H9 (cell line): ENCODE data around the gene CYSLTR2. TPM values are rescaled to one million over a fixed set of nuclear protein-coding genes. Genes with fewer than 3 reads are reported as not detected.

Experiments
- DNase-seq: peaks from one replicate; pipeline ENCODE4 v3.0.0-alpha.2; 2017
- H2AFZ ChIP-seq: one replicate; pipeline ENCODE4 v1.6.1; 2013; ENCODE audit warnings: mild to moderate bottlenecking, low read length, control low read depth, moderate library complexity
- H2AK5ac ChIP-seq: 2 replicates; pipeline ENCODE4 v1.6.1; 2013; ENCODE audit warnings: low read length, control low read depth, mixed read lengths; ENCODE audit not compliant: insufficient read length
- H2BK120ac ChIP-seq: one replicate; pipeline ENCODE4 v1.6.1; 2013; ENCODE audit warnings: low read depth, mild to moderate bottlenecking, low read length, control low read depth, inconsistent platforms; ENCODE audit not compliant: poor library complexity, severe bottlenecking
- H2BK12ac ChIP-seq: 2 replicates; pipeline ENCODE4 v1.6.1; 2013; ENCODE audit warnings: low read length, control low read depth, mixed read lengths, low read depth; ENCODE audit not compliant: insufficient read length
- H2BK15ac ChIP-seq: 2 replicates; pipeline ENCODE4 v1.6.1; 2013; ENCODE audit warnings: low read depth, low read length, control low read depth
- H2BK20ac ChIP-seq: one replicate; pipeline ENCODE4 v1.6.1; 2013; ENCODE audit warnings: low read depth, mild to moderate bottlenecking, low read length, control low read depth, inconsistent platforms; ENCODE audit not compliant: poor library complexity, severe bottlenecking
- H2BK5ac ChIP-seq: 2 replicates; pipeline ENCODE4 v1.6.1; 2013; ENCODE audit warnings: low read length, control low read depth, mixed read lengths; ENCODE audit not compliant: insufficient read length
- H3K14ac ChIP-seq: 2 replicates; pipeline ENCODE4 v1.6.1; 2013; ENCODE audit warnings: low read length, control low read depth; ENCODE audit not compliant: insufficient read depth
- H3K18ac ChIP-seq: 2 replicates; pipeline ENCODE4 v1.6.1; 2013; ENCODE audit warnings: low read depth, mild to moderate bottlenecking, mixed read lengths, low read length, control low read depth; ENCODE audit not compliant: insufficient read length
- H3K23ac ChIP-seq: 2 replicates; pipeline ENCODE4 v1.6.1; 2013; ENCODE audit warnings: low read length, control low read depth, mixed read lengths, low read depth; ENCODE audit not compliant: insufficient read length
- H3K23me2 ChIP-seq: 2 replicates; pipeline ENCODE4 v1.6.1; 2013; ENCODE audit warnings: low read depth, mild to moderate bottlenecking, mixed read lengths, low read length, control low read depth; ENCODE audit not compliant: insufficient read length, poor library complexity, severe bottlenecking
- H3K27ac ChIP-seq: 2 replicates; pipeline ENCODE4 v1.5.1; 2013; ENCODE audit warnings: low read length, control low read depth, mixed read lengths, low read depth; ENCODE audit not compliant: insufficient read length
- H3K27me3 ChIP-seq: 2 replicates; pipeline ENCODE4 v1.6.1; 2013; ENCODE audit warnings: low read length, control low read depth, inconsistent platforms; ENCODE audit not compliant: insufficient read depth
- H3K4ac ChIP-seq: 2 replicates; pipeline ENCODE4 v1.6.1; 2013; ENCODE audit warnings: low read depth, mild to moderate bottlenecking, control low read depth, inconsistent platforms, low read length, moderate library complexity
- H3K4me1 ChIP-seq: 2 replicates; pipeline ENCODE4 v1.6.1; 2013; ENCODE audit warnings: low read length, control low read depth, inconsistent platforms; ENCODE audit not compliant: insufficient read depth
- H3K4me2 ChIP-seq: 2 replicates; pipeline ENCODE4 v1.6.1; 2013; ENCODE audit warnings: low read length, control low read depth, mixed read lengths; ENCODE audit not compliant: insufficient read length, insufficient read depth
- H3K56ac ChIP-seq: 2 replicates; pipeline ENCODE4 v1.6.1; 2013; ENCODE audit warnings: low read depth, mild to moderate bottlenecking, mixed read lengths, low read length, control low read depth; ENCODE audit not compliant: insufficient read length
- H3K79me1 ChIP-seq: 2 replicates; pipeline ENCODE4 v1.6.1; 2013; ENCODE audit warnings: low read depth, mild to moderate bottlenecking, moderate library complexity, low read length, control low read depth, inconsistent platforms; ENCODE audit not compliant: insufficient read depth, poor library complexity, severe bottlenecking
- H3K79me2 ChIP-seq: 2 replicates; pipeline ENCODE4 v1.6.1; 2013; ENCODE audit warnings: low read length, control low read depth, inconsistent platforms; ENCODE audit not compliant: insufficient read depth
- H3K9ac ChIP-seq: 2 replicates; pipeline ENCODE4 v1.6.1; 2013; ENCODE audit warnings: low read length, control low read depth, mixed read lengths; ENCODE audit not compliant: insufficient read length; ENCODE audit errors: extremely low read depth
- H3K9me3 ChIP-seq: one replicate; pipeline ENCODE4 v1.6.1; 2013; ENCODE audit warnings: low read depth, low read length, inconsistent platforms; ENCODE audit not compliant: control insufficient read depth
- H3T11ph ChIP-seq: one replicate; pipeline ENCODE4 v1.6.1; 2013; ENCODE audit warnings: mild to moderate bottlenecking, low read length, control low read depth, inconsistent platforms
- H4K20me1 ChIP-seq: one replicate; pipeline ENCODE4 v1.6.1; 2013; ENCODE audit not compliant: control insufficient read depth, insufficient read length, insufficient read depth
- H4K5ac ChIP-seq: 2 replicates; pipeline ENCODE4 v1.6.1; 2013; ENCODE audit warnings: low read depth, mild to moderate bottlenecking, mixed read lengths, low read length, control low read depth; ENCODE audit not compliant: insufficient read length
- H4K8ac ChIP-seq: replicated peaks from 2 replicates; pipeline ENCODE4 v1.6.1; 2013; ENCODE audit warnings: low read length, control low read depth, mixed read lengths, low read depth; ENCODE audit not compliant: insufficient read length
- H4K91ac ChIP-seq: 2 replicates; pipeline ENCODE4 v1.6.1; 2013; ENCODE audit warnings: low read depth, mild to moderate bottlenecking, moderate library complexity, mixed read lengths, low read length, control low read depth; ENCODE audit not compliant: insufficient read length
- H3K27ac Mint-ChIP-seq, 3 experiments: 2 replicates in 2 of 3; 3 replicates in 1 of 3; pipeline ENCODE4 v1.8.0; 2020 to 2021; ENCODE audit warnings: mixed read lengths in 3 of 3, mild to moderate bottlenecking in 1 of 3, moderate library complexity in 1 of 3
- H3K27me3 Mint-ChIP-seq: 2 replicates; pipeline ENCODE4 v1.8.0; 2021; ENCODE audit warnings: low read depth, mild to moderate bottlenecking, moderate library complexity, mixed read lengths
- H3K36me3 Mint-ChIP-seq, 3 experiments: 2 replicates in 2 of 3; 3 replicates in 1 of 3; pipeline ENCODE4 v1.8.0; 2020 to 2021; ENCODE audit warnings: low read depth in 3 of 3, mixed read lengths in 3 of 3; ENCODE audit not compliant: insufficient read depth in 1 of 3
- H3K4me1 Mint-ChIP-seq, 2 experiments: 2 replicates each; pipeline ENCODE4 v1.8.0; 2020; ENCODE audit warnings: mixed read lengths in 2 of 2
- H3K4me3 Mint-ChIP-seq, 2 experiments: 2 replicates in 1 of 2; 3 replicates in 1 of 2; pipeline ENCODE4 v1.8.0; 2020 to 2021; ENCODE audit warnings: mild to moderate bottlenecking in 2 of 2, mixed read lengths in 2 of 2, moderate library complexity in 1 of 2
- H3K9me3 Mint-ChIP-seq, 2 experiments: 2 replicates in 1 of 2; 3 replicates in 1 of 2; pipeline ENCODE4 v1.8.0; 2020; ENCODE audit warnings: mild to moderate bottlenecking in 2 of 2, mixed read lengths in 2 of 2, moderate library complexity in 1 of 2
- WGBS: extraction: QIAGEN DNeasy Blood & Tissue Kit; methylation state at CpG from one replicate; pipeline ENCODE4 v1.1.7; 2013; ENCODE audit warnings: missing lambda C conversion rate, low lambda C conversion rate, mixed read lengths; ENCODE audit not compliant: insufficient read length; ENCODE audit errors: extremely low coverage; 5-methylcytosine and 5-hydroxymethylcytosine counted together
- total RNA-seq: library from RNA; stranded (reverse); gene quantifications from 2 replicates; pipeline ENCODE4 v1.2.1, GENCODE V29; 2021
- TF ChIP-seq, protein P1 (sequence below): fragments of 200-600 bp; sonication (generic); conservative IDR thresholded peaks from 3 replicates; pipeline ENCODE4 v1.8.0; 2021; ENCODE audit warnings: antibody characterized with exemption, mild to moderate bottlenecking

Gene CYSLTR2
- total RNA-seq, 1 experiment from 2014 or later, result not detected

DNA sequence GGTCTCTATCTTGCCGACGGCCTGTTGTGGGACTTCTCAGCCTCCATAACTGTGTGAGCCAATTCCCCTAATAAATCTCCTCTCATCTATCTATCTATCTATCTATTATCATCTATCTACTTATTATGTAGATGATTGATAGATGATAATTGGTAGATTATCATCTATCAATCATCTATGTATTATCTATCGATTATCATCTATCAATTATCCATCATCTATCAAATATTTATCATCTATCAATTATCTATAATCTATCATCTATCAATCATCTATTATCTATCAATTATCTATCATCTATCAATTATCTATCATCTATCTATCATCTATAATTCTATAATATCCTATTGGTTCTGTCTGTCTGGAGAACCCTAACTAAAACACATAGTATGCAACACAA, 33.5 kb downstream of the CYSLTR2 start:
- H3K56ac ChIP-seq, result no peak overlapping the region
- no peak overlapping the region for H3K4ac ChIP-seq
- peaks cover 15% of the 10 kb centered on the region in 2 experiments for H3K9me3 Mint-ChIP-seq
- H3K18ac ChIP-seq, result no peak overlapping the region
- no peak overlapping the region for H2AK5ac ChIP-seq
- no CpG with 5 or more reads among the region's 3 CpGs for WGBS
- H3K4me1 Mint-ChIP-seq, result no peaks in the 10 kb centered on the region
- no peaks in the 10 kb centered on the region for H3K23me2 ChIP-seq
- H3T11ph ChIP-seq, result no peak overlapping the region
- no peaks in the 10 kb centered on the region for H3K9me3 ChIP-seq
- no peak overlapping the region for H2BK5ac ChIP-seq
- no peak overlapping the region for H3K23ac ChIP-seq
- H3K9ac ChIP-seq, result no peak overlapping the region
- no peak overlapping the region for H2BK120ac ChIP-seq
- no peak overlapping the region for H2AFZ ChIP-seq
- H3K36me3 Mint-ChIP-seq, result peaks cover 2 to 11% (median 8%) of the 10 kb centered on the region in 3 experiments; a peak in 3 of 7 replicates
- H3K27me3 ChIP-seq, result no peaks in the 10 kb centered on the region
- no peak overlapping the region for H3K27ac Mint-ChIP-seq
- no peaks in the 10 kb centered on the region; the same call in 1 of the 2 replicates for H3K27me3 Mint-ChIP-seq
- no peak overlapping the region for H4K91ac ChIP-seq
- TF ChIP-seq, protein P1, sequence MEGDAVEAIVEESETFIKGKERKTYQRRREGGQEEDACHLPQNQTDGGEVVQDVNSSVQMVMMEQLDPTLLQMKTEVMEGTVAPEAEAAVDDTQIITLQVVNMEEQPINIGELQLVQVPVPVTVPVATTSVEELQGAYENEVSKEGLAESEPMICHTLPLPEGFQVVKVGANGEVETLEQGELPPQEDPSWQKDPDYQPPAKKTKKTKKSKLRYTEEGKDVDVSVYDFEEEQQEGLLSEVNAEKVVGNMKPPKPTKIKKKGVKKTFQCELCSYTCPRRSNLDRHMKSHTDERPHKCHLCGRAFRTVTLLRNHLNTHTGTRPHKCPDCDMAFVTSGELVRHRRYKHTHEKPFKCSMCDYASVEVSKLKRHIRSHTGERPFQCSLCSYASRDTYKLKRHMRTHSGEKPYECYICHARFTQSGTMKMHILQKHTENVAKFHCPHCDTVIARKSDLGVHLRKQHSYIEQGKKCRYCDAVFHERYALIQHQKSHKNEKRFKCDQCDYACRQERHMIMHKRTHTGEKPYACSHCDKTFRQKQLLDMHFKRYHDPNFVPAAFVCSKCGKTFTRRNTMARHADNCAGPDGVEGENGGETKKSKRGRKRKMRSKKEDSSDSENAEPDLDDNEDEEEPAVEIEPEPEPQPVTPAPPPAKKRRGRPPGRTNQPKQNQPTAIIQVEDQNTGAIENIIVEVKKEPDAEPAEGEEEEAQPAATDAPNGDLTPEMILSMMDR, result no peak
- H4K5ac ChIP-seq, result no peak overlapping the region
- no peak overlapping the region for H2BK20ac ChIP-seq
- no peak overlapping the region for H2BK15ac ChIP-seq
- no peaks in the 10 kb centered on the region for H4K20me1 ChIP-seq
- no peaks in the 10 kb centered on the region for H3K79me1 ChIP-seq
- no peaks in the 10 kb centered on the region for H3K4me1 ChIP-seq
- H4K8ac ChIP-seq, result no peak overlapping the region
- H3K4me2 ChIP-seq, result no peak overlapping the region
- no peak overlapping the region for H3K14ac ChIP-seq
- no peaks in the 10 kb centered on the region for H3K79me2 ChIP-seq
- no peak overlapping the region for H3K27ac ChIP-seq
- no peak overlapping the region for H3K4me3 Mint-ChIP-seq
- no peak for DNase-seq
- H2BK12ac ChIP-seq, result no peak overlapping the region
